Measurements from ENCODE around the gene PAK6.
A peak's percentile ranks its signal among the peaks of the same experiment; 100 is the strongest.

PAK6 gene

DNA sequence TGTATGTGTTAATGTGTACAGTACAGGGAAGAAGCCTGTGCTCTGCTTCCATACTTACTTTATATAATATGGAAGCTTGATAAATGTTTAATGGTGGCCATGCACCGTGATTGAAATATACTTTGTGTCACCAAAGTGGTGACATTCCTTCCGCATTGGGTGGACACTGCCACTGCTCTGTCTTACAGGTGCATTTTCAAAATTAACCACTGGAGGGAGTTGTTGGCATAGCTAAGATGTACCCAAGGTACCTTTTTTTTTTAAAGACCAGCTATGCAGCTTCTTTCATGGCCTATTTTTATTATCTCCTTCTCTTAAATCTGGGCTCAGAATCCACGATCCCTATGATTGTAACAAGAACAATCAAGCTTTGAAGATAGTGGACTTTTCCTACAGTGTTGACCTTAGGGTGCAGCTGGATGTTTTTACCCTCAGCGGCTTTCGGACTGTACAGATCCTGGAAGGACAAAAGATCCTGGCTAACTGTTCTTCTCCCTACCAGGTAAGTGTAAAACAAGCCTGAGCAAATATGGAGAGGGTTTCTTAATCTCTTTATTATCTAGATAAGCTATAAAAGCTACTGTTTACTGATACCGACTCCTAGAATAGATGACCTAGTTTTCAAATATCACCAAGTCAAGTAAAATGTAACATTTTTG lies 21.6 kb upstream of the PAK6 start:
- in situ Hi-C loops (cut with MboI; ENCODE audit: low sequenced_read_pairs, unreplicated experiment): loop anchor here (25.0 kb wide), 1 partner anchor 180 kb away; the partner anchor contains the start of gene SRP14
- peak; percentile 62 for DNase-seq (ENCODE audit: low spot score)
- TF ChIP-seq, protein P1, sequence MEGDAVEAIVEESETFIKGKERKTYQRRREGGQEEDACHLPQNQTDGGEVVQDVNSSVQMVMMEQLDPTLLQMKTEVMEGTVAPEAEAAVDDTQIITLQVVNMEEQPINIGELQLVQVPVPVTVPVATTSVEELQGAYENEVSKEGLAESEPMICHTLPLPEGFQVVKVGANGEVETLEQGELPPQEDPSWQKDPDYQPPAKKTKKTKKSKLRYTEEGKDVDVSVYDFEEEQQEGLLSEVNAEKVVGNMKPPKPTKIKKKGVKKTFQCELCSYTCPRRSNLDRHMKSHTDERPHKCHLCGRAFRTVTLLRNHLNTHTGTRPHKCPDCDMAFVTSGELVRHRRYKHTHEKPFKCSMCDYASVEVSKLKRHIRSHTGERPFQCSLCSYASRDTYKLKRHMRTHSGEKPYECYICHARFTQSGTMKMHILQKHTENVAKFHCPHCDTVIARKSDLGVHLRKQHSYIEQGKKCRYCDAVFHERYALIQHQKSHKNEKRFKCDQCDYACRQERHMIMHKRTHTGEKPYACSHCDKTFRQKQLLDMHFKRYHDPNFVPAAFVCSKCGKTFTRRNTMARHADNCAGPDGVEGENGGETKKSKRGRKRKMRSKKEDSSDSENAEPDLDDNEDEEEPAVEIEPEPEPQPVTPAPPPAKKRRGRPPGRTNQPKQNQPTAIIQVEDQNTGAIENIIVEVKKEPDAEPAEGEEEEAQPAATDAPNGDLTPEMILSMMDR (IDR thresholded peaks at IDR 0.05; ENCODE audit: borderline replicate concordance, control extremely low read depth, extremely low read depth, insufficient read depth, missing control alignments): peak; percentile 64

DNA sequence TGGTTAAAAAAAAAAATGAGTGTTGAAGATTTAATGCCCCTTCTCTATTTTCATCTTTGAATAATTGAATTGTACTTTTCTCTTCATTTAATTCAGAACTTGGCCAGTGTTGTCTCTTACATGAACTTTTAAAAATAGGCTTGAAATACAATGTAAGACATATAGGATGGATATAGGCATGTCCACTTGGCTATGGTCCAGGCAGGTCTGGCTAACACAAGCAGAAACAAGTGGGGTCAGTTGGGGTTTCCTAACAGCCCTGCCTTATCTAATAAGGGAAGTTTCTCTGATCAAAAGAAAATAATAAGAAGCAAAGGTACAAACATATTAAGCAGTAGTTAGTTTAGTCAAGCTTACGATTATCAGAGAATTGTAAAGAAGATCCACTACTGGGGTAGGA lies 19.1 kb upstream of the PAK6 start:
- in situ Hi-C loops (cut with MboI; ENCODE audit: low sequenced_read_pairs, unreplicated experiment): loop anchor here (5.0 to 25.0 kb wide), 2 partner anchors 52 to 182 kb away; partner anchors contain the start of gene SRP14
- no peak for DNase-seq (ENCODE audit: low spot score)
- TF ChIP-seq, protein P1 (IDR thresholded peaks at IDR 0.05; ENCODE audit: borderline replicate concordance, control extremely low read depth, extremely low read depth, insufficient read depth, missing control alignments): no peak

DNA sequence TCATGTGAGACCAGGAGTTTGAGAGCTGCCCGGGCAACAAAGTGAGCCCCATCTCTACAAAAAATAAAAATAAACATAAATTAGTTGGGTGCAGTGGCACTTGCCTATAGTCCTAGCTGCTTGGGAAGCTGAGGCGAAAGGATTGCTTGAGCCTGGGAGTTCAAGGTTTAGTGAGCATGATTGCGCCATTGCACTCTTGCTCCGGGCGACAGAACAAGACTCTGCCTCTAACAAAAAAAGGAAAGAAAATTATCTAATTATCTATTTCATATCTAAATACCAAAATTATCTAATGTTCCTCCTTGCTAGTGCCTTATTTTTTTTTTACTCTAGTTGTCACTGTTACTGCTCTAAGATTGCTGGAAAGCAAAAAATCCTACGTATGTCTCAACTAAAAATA lies 16.7 kb upstream of the PAK6 start:
- no peak for DNase-seq (ENCODE audit: low spot score)
- in situ Hi-C loops (cut with MboI; ENCODE audit: low sequenced_read_pairs, unreplicated experiment): loop anchor here (5.0 to 25.0 kb wide), 2 partner anchors 50 to 185 kb away; partner anchors contain the start of gene SRP14
- TF ChIP-seq, protein P1 (IDR thresholded peaks at IDR 0.05; ENCODE audit: borderline replicate concordance, control extremely low read depth, extremely low read depth, insufficient read depth, missing control alignments): no peak

DNA sequence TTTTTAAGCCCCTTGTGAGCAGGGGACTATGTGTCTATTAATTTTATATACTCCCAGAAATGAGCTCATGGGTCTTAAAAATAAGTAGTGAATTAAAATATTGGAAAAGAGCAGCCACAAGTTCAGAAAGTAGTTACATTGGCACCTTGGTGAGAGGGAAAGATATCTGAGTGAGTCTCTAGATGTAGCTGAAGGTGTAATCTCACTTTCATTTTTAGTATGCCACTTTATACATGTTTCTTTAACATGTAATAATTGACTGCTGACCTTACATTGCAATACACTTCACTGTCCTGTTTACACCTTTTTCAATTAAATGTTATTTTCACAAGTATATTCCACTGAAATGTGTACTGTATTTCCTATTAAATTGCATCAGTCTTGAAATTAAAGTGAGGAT lies 12.1 kb upstream of the PAK6 start:
- TF ChIP-seq, protein P1 (IDR thresholded peaks at IDR 0.05; ENCODE audit: borderline replicate concordance, control extremely low read depth, extremely low read depth, insufficient read depth, missing control alignments): no peak
- DNase-seq (ENCODE audit: low spot score): peak; percentile 50
- in situ Hi-C loops (cut with MboI; ENCODE audit: low sequenced_read_pairs, unreplicated experiment): no loop called here

DNA sequence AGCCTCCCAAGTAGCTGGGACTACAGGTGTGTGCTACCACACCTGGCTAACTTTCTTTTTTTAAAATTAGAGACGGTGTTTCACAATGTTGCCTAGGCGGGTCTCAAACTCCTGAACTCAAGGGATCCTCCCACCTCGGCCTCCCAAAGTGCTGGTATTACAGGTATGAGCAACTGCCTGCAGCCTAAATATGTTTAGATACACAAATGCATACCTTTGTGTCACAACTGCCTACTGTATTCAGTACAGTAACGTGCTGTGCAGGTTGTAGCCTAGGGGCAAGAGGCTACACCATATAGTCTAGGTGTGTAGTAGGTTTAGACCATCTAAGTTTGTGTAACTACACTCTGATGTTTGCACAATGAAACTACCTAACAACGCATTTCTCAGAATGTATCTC lies 9.5 kb upstream of the PAK6 start:
- no peak for DNase-seq (ENCODE audit: low spot score)
- in situ Hi-C loops (cut with MboI; ENCODE audit: low sequenced_read_pairs, unreplicated experiment): no loop called here
- TF ChIP-seq, protein P1 (IDR thresholded peaks at IDR 0.05; ENCODE audit: borderline replicate concordance, control extremely low read depth, extremely low read depth, insufficient read depth, missing control alignments): no peak

DNA sequence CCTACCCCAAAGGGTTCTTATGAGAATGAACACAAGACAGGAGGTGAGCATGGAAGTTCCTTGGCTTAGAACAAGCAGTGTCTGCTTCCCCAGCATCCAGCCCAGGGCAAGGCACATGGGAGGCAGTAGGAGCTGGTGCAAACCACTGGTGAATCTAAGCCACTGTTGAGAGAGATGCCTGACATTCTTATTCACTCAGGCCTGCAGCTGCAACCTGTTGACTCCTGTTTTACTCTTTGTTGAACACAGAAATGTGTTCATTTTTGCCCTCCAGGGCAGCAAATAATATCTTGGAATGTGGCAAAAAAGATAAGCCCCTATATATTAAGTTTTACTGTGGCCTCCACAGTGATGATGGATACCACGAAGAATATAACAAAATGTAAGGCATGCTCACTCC lies 8.9 kb upstream of the PAK6 start:
- in situ Hi-C loops (cut with MboI; ENCODE audit: low sequenced_read_pairs, unreplicated experiment): no loop called here
- TF ChIP-seq, protein P1 (IDR thresholded peaks at IDR 0.05; ENCODE audit: borderline replicate concordance, control extremely low read depth, extremely low read depth, insufficient read depth, missing control alignments): no peak
- DNase-seq (ENCODE audit: low spot score): no peak
